PFSK-1 (cell line): Measurements from ENCODE around the gene NT5M.

ENCODE experiments used
- FOXP2 ChIP-seq: optimal IDR thresholded peaks from 2 replicates; pipeline ENCODE3; 2011; ENCODE audit warnings: borderline replicate concordance, control low read depth, inconsistent platforms; ENCODE audit not compliant: insufficient read depth; ENCODE audit errors: extremely low read length, extremely low read depth
- POLR2AphosphoS5 ChIP-seq: IDR thresholded peaks from 2 replicates; pipeline ENCODE4 v1.6.1; 2012; ENCODE audit warnings: low read depth, mild to moderate bottlenecking, control low read depth, low read length, moderate library complexity
- SIN3A ChIP-seq: IDR thresholded peaks from 2 replicates; pipeline ENCODE4 v1.6.1; 2012; ENCODE audit warnings: mild to moderate bottlenecking, low read length, moderate library complexity, borderline replicate concordance; ENCODE audit not compliant: insufficient read depth
- TAF1 ChIP-seq: IDR thresholded peaks from 2 replicates; pipeline ENCODE4 v1.6.1; 2012; ENCODE audit warnings: low read length, control low read depth, borderline replicate concordance; ENCODE audit not compliant: insufficient read depth
- TF ChIP-seq, protein P1 (sequence below), 2 experiments: IDR thresholded peaks; 2 replicates each; pipeline versions ENCODE4 v1.6.1 to v1.8.0; 2011 to 2012; ENCODE audit warnings: low read depth in 2 of 2, low read length in 2 of 2, control low read depth in 1 of 2, inconsistent platforms in 1 of 2, mild to moderate bottlenecking in 1 of 2, moderate library complexity in 1 of 2; ENCODE audit not compliant: insufficient read depth in 1 of 2

NT5M gene

DNA sequence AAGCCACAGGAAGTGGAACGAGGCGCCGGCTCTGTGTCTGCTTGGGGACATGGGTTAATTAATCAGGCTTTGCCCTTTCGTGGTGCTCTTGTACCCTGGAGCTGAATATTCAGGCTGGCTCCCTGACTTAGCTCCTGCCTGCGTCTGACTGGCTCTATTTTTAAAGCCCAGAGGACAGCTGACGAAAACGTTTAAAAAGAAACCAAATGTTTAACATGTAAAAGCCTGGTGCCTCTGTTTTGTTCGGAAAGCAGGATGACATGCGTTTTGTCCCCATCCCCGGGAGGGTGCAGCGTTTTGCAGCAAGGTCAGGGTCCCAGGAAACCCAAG lies 61.1 kb downstream of the NT5M start:
- TF ChIP-seq TAF1 (no peak), POLR2AphosphoS5 (no peak), FOXP2 (no peak), SIN3A (no peak)
- TF ChIP-seq, protein P1, sequence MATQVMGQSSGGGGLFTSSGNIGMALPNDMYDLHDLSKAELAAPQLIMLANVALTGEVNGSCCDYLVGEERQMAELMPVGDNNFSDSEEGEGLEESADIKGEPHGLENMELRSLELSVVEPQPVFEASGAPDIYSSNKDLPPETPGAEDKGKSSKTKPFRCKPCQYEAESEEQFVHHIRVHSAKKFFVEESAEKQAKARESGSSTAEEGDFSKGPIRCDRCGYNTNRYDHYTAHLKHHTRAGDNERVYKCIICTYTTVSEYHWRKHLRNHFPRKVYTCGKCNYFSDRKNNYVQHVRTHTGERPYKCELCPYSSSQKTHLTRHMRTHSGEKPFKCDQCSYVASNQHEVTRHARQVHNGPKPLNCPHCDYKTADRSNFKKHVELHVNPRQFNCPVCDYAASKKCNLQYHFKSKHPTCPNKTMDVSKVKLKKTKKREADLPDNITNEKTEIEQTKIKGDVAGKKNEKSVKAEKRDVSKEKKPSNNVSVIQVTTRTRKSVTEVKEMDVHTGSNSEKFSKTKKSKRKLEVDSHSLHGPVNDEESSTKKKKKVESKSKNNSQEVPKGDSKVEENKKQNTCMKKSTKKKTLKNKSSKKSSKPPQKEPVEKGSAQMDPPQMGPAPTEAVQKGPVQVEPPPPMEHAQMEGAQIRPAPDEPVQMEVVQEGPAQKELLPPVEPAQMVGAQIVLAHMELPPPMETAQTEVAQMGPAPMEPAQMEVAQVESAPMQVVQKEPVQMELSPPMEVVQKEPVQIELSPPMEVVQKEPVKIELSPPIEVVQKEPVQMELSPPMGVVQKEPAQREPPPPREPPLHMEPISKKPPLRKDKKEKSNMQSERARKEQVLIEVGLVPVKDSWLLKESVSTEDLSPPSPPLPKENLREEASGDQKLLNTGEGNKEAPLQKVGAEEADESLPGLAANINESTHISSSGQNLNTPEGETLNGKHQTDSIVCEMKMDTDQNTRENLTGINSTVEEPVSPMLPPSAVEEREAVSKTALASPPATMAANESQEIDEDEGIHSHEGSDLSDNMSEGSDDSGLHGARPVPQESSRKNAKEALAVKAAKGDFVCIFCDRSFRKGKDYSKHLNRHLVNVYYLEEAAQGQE (IDR thresholded peaks at IDR 0.05; ENCODE audit: insufficient read depth in 1 of 2, low read depth in 2 of 2, low read length in 2 of 2) = no peak

GRCh38 chr17:17365476-17366110 lies 62.4 kb downstream of the NT5M start:
- no peak for TF ChIP-seq SIN3A
- TF ChIP-seq POLR2AphosphoS5 = no peak
- TF ChIP-seq, protein P1 (IDR thresholded peaks at IDR 0.05; ENCODE audit: insufficient read depth in 1 of 2, low read depth in 2 of 2, low read length in 2 of 2) = no peak
- no peak for TF ChIP-seq TAF1

DNA sequence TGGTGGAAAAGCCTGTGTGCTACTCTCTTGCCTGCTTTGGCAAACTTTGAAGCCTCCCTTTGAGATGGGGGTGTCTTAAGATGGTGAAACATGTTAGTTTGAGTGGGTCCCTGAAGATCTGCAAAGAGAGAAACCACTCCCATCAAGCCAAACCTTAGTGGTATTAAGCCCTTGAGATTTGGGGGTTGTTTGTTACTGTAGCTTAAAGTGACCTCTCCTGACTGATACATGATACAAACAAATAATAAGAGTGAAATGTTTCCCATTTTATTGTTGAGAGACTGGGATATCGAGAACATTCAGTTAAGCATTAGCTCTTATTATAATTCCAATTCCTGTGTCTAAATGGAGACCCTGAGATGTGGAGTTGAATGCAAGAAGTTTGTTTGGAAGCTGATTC lies 63.1 kb downstream of the NT5M start:
- no peak for TF ChIP-seq POLR2AphosphoS5
- TF ChIP-seq TAF1 = no peak
- TF ChIP-seq FOXP2 = no peak
- TF ChIP-seq, protein P1 (IDR thresholded peaks at IDR 0.05; ENCODE audit: insufficient read depth in 1 of 2, low read depth in 2 of 2, low read length in 2 of 2) = no peak
- TF ChIP-seq SIN3A = no peak

DNA sequence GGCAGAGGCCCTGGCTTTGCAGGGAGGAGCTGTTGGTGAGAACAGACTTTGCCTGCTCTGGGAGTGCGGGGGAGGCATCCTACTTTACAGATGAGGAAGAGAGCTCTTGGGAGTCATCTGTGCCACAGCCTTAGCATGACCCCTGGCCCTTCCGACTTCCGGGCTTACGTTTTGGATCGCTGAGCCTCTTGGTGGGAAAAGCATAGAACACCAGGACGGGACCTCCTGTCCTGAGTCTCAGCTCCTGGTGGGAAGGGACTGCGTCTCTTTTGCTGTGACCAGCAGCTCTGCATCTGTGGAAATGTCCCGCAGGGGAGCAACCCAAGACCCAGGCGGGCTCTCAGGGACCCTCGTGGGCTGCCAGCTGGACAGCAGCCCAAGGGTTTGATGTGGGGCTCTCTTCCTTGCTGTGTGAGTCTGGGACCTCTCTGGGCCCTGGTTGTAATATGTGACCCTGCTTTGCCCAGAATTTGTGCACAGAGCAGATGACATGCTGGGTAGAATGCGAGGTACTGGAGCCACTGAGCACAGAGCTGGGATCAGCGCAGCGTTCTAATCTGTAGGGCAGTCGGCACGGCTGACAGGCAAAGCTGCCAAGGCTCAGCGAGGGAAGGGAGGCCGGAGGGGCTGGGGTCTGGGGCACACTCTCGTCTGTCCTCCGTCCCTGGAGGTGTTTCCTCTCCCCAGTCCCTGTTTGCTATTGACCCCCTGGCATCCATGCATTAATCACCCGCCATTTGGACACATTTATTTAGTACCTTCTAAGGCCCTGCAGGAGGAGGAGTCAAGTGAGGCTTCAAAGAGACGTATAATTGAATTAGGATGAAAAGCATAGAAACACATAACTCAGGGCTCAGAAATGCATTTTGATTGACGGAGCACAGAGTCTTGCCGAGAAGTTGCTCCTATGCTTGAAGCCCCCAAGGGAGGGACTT lies 64.0 kb downstream of the NT5M start:
- TF ChIP-seq POLR2AphosphoS5 (no peak), FOXP2 (no peak), SIN3A (no peak), TAF1 (no peak)
- TF ChIP-seq, protein P1 (IDR thresholded peaks at IDR 0.05; ENCODE audit: insufficient read depth in 1 of 2, low read depth in 2 of 2, low read length in 2 of 2) = no peak
